GM20000 (cell line): ENCODE data around the gene JMY.
A peak's percentile ranks its signal among the peaks of the same experiment; 100 is the strongest.
"Not testable (repeated sequence)": the region's sequence is repeated elsewhere in the genome, so short reads cannot be mapped to it uniquely, and the experiment has no call there.

Source experiments
- DNase-seq: peaks from one replicate; pipeline ENCODE4 v3.0.0; 2012; ENCODE audit warnings: low spot score
- TF ChIP-seq, protein P1 (sequence below): IDR thresholded peaks from 2 replicates; pipeline ENCODE4 v1.5.1; 2012; ENCODE audit warnings: mild to moderate bottlenecking, control low read depth; ENCODE audit errors: extremely low read depth, missing control alignments

JMY gene

GRCh38 chr5:79237740-79238560, 2.0 kb downstream of the JMY start:
- peak; percentile 62 for DNase-seq
- TF ChIP-seq, protein P1, sequence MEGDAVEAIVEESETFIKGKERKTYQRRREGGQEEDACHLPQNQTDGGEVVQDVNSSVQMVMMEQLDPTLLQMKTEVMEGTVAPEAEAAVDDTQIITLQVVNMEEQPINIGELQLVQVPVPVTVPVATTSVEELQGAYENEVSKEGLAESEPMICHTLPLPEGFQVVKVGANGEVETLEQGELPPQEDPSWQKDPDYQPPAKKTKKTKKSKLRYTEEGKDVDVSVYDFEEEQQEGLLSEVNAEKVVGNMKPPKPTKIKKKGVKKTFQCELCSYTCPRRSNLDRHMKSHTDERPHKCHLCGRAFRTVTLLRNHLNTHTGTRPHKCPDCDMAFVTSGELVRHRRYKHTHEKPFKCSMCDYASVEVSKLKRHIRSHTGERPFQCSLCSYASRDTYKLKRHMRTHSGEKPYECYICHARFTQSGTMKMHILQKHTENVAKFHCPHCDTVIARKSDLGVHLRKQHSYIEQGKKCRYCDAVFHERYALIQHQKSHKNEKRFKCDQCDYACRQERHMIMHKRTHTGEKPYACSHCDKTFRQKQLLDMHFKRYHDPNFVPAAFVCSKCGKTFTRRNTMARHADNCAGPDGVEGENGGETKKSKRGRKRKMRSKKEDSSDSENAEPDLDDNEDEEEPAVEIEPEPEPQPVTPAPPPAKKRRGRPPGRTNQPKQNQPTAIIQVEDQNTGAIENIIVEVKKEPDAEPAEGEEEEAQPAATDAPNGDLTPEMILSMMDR, result no peak

GRCh38 chr5:79240561-79240960, 4.6 kb downstream of the JMY start:
- TF ChIP-seq, protein P1, result no peak
- no peak for DNase-seq

DNA sequence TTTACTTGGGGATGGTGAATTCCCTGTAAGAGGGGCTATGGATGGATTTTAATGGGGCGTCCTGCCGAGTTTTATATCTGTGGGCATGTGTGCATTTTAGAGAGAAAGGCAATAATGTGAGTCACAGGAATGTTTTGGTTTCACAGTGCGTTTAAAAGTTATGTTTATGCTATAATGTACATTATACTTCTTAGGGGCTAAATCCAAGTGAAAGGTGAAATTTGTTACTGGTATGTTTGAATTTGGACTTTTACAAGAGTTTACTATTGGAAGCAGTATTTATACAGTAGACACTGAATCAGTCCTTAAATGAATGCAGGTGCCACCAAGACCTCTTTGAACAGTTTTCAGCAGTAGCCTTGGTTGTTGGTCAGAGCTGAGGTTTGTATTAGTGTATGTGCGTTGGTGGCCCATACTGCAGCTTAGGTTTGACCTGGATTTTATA, 5.6 kb downstream of the JMY start:
- TF ChIP-seq, protein P1, result no peak
- DNase-seq, result no peak

- TF ChIP-seq, protein P1, result no peak
- no peak for DNase-seq
Observed at GRCh38 chr5:79242242-79243039, 6.5 kb downstream of the JMY start.

GRCh38 chr5:79243224-79243623, 7.3 kb downstream of the JMY start:
- DNase-seq, result no peak
- TF ChIP-seq, protein P1, result no peak

GRCh38 chr5:79254067-79254466, 18.1 kb downstream of the JMY start:
- DNase-seq, result not testable (repeated sequence)

DNA sequence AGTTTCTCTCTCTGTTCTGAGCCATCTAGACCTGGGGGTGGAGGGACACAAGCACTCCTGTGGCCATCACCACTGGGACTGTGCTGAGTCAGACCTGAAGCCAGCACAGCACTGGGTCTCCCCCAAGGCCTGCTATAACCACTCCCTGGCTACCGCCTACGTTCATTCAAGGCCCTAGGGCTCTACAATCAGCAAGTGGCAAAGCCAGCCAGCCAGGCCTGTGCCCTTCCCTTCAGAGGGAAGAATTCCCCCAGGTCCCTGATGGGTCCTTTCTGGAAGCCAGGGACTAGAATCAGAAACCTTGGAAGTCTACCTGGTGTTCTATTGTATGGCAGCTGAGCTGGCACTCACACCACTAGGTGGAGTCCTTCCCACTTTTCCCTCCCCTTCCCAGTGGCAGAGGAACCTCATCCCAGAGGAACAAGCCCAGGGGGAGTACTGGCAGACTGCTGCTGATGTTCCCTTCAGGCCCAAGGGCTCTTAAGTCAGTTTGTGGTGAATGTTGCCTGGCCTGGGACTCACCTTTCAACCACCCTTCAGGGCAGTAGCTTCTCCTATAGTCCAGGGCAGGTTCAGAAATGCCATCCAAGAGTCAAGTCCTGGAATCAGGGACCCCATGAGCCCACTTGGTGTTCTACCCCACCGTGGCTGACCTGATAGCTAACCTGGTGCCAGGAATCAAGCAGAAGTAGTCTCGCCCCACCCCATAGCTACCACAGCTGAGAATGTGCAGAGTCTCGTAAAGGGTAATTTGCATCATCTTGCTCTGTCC, 20.0 kb downstream of the JMY start:
- no peak for DNase-seq
- TF ChIP-seq, protein P1, result peak; percentile 42
